PC-9 (cell line): Measurements from ENCODE around the gene VIPR1.

Source experiments
- EZH2 ChIP-seq: fragments of 200-600 bp; sonication (generic); IDR thresholded peaks from 2 replicates; pipeline ENCODE4 v1.8.0; 2017; ENCODE audit warnings: antibody characterized with exemption, low read depth
- TF ChIP-seq, protein P1 (sequence below): fragments of 200-600 bp; sonication (generic); conservative IDR thresholded peaks from 2 replicates; pipeline ENCODE4 v1.6.1; 2017; ENCODE audit warnings: mixed run types, antibody characterized with exemption, mild to moderate bottlenecking, moderate library complexity

DNA sequence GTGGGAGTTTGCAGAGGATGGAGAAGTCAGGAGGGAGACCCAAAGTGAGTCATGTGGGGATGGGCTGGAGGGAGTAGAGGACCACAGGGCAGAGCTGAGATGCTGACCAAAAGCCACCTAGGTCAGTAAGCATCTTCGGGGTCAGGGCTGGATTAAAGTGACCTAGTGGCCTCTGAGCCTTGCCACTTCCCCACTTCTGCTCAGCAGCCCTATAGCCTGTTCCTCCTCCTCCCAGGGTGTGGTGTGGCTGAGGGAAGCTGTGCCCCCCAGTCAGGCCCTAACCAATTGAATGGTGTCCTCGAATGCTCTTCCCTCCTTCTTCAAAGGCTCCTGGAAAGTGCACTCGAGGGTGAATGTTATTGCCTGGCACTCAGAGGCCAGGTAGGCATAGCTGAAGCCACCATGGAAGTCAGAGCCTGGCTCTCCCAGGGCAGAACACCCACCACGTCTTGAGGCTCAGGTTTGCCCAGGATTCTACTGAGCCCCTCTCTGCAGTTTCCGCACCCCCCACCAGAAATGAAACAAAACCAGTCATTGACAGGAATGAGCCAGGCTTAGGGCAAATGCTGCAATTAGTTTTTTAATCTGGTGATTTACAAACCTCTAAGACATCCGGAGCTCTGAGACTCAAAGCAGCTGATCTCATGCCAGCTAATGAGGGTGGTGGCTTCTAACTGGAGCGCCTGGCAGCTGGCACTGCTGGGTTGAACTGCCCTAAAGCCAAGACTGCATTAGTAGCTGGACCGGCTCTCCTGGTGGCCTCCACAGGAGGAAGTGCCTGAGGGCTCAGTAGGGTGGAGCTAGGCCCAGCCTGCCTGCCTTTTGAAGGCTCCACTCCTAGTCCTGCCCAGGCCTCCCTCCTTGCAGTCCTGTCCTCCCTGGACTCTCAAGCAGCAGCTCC is 26.0 kb upstream of the VIPR1 start:
- TF ChIP-seq, protein P1, sequence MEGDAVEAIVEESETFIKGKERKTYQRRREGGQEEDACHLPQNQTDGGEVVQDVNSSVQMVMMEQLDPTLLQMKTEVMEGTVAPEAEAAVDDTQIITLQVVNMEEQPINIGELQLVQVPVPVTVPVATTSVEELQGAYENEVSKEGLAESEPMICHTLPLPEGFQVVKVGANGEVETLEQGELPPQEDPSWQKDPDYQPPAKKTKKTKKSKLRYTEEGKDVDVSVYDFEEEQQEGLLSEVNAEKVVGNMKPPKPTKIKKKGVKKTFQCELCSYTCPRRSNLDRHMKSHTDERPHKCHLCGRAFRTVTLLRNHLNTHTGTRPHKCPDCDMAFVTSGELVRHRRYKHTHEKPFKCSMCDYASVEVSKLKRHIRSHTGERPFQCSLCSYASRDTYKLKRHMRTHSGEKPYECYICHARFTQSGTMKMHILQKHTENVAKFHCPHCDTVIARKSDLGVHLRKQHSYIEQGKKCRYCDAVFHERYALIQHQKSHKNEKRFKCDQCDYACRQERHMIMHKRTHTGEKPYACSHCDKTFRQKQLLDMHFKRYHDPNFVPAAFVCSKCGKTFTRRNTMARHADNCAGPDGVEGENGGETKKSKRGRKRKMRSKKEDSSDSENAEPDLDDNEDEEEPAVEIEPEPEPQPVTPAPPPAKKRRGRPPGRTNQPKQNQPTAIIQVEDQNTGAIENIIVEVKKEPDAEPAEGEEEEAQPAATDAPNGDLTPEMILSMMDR, result no peak
- no peak for TF ChIP-seq EZH2
